Activated CD8-positive, alpha-beta T cell treated with anti-CD3 and anti-CD28 coated beads for 36 hours (primary cell): ENCODE measurements around the gene RAET1E. TPM values are rescaled to one million over a fixed set of nuclear protein-coding genes. Genes with fewer than 3 reads are reported as not detected.
"Not testable (repeated sequence)": the region's sequence is repeated elsewhere in the genome, so short reads cannot be mapped to it uniquely, and the experiment has no call there.

Source experiments
- ATAC-seq: fragments of 200-7000 bp; cut with Tn5 transposase; one replicate; pipeline ENCODE4 v1.10.0; 2021; ENCODE audit warnings: mild to moderate bottlenecking, moderate library complexity
- CTCF ChIA-PET: fragments of 350-600 bp; sonication (Branson Sonifier 250); formaldehyde crosslinking; loops from one replicate; lab custom pipeline; 2021; ENCODE audit warnings: antibody characterized with exemption; lab: Charles Lee
- POLR2A ChIA-PET: fragments of 350-600 bp; sonication (Branson Sonifier 250); formaldehyde crosslinking; loops from one replicate; lab custom pipeline; 2021; ENCODE audit warnings: antibody characterized with exemption; lab: Charles Lee
- DNase-seq: peaks from one replicate; pipeline ENCODE4 v3.0.0-alpha.2; 2020
- H3K27ac Mint-ChIP-seq: one replicate; pipeline ENCODE4 v1.8.0; 2021; ENCODE audit warnings: mild to moderate bottlenecking, mixed read lengths
- H3K27me3 Mint-ChIP-seq: one replicate; pipeline ENCODE4 v1.8.0; 2021; ENCODE audit warnings: mixed read lengths
- H3K36me3 Mint-ChIP-seq: one replicate; pipeline ENCODE4 v1.8.0; 2021; ENCODE audit warnings: low read depth, mixed read lengths
- H3K4me1 Mint-ChIP-seq: one replicate; pipeline ENCODE4 v1.8.0; 2021; ENCODE audit warnings: low read depth, mixed read lengths
- H3K4me3 Mint-ChIP-seq: one replicate; pipeline ENCODE4 v1.8.0; 2021; ENCODE audit warnings: mild to moderate bottlenecking, moderate library complexity, mixed read lengths
- H3K9me3 Mint-ChIP-seq: one replicate; pipeline ENCODE4 v1.8.0; 2021; ENCODE audit warnings: mixed read lengths
- intact Hi-C: fragments of 100-400 bp; cut with micrococcal nuclease; formaldehyde crosslinking; loops from one replicate; pipeline ENCODE4 v1.10.0; 2022
- total RNA-seq, 2 experiments: library from RNA; stranded (reverse); gene quantifications; one replicate each; pipeline ENCODE4 v1.2.3, GENCODE V29; 2021
- TF ChIP-seq, protein P1 (sequence below): fragments of 200-600 bp; IDR thresholded peaks from one replicate; pipeline ENCODE4 v1.8.0; 2022; ENCODE audit warnings: antibody characterized with exemption, mild to moderate bottlenecking

The RAET1E gene, protein sequence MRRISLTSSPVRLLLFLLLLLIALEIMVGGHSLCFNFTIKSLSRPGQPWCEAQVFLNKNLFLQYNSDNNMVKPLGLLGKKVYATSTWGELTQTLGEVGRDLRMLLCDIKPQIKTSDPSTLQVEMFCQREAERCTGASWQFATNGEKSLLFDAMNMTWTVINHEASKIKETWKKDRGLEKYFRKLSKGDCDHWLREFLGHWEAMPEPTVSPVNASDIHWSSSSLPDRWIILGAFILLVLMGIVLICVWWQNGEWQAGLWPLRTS
- total RNA-seq, result not detected

DNA sequence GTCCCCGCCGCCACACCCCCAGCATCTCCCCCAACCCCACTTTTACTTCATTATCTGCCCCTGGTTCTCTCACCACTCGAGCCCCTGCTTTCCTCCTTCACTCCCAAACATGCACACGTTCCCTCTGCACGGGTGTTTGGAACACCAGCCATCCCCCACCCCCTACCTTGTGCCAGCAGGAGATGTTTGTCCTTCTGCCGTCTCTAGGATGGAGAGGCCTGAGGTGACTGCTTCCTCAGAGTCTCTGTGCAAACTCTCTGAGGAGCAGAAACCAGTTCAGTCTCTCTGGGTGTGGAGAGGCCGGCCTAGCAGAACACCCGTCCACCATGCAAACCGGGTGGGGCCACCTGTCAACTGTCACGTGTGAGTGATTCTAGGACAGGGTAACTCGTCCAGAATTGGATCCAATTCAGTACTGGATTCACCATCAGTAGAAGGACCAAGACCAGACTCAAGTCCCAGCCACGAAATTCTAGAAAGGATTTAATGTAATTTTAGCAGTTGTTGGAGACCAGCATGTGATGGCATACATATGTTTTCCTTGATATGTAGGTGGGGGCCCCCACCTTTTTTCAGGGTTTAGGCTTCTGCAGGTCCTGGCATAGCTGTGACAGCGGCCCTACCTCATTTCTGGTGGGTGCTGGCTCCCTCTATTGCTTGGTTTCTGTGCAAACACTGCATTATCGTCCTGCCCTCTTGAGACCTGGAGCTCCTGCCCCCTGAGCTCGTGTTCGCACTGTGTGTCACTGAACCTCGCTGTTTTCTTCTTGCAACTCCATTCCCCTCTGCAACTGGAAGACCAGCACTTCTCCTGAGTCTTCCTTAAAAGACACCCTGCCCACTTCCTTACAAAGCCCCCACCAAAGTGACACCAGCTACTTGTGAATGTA lies at the start of gene RAET1E:
TSS of gene RAET1E (minus strand) at position 259 of the 890 bp plus-strand sequence. CDS start 7,212 bp downstream, outside the sequence.
- H3K4me3 Mint-ChIP-seq, result no peak within 1 kb of the TSS
- ChIA-PET POLR2A (no interaction called here), CTCF (interaction anchor here (1.0 kb wide), 1 partner anchor 58 kb away, joined by 3 read pairs; no protein-coding TSS in a partner anchor)
- intact Hi-C loops, result no loop called here
- ATAC-seq (no peak), DNase-seq (no peak)
- H3K4me1 Mint-ChIP-seq, result peaks cover 12% of the 10 kb centered on the region
- H3K27me3 Mint-ChIP-seq, result peaks cover 7% of the 10 kb centered on the region
- TF ChIP-seq, protein P1, sequence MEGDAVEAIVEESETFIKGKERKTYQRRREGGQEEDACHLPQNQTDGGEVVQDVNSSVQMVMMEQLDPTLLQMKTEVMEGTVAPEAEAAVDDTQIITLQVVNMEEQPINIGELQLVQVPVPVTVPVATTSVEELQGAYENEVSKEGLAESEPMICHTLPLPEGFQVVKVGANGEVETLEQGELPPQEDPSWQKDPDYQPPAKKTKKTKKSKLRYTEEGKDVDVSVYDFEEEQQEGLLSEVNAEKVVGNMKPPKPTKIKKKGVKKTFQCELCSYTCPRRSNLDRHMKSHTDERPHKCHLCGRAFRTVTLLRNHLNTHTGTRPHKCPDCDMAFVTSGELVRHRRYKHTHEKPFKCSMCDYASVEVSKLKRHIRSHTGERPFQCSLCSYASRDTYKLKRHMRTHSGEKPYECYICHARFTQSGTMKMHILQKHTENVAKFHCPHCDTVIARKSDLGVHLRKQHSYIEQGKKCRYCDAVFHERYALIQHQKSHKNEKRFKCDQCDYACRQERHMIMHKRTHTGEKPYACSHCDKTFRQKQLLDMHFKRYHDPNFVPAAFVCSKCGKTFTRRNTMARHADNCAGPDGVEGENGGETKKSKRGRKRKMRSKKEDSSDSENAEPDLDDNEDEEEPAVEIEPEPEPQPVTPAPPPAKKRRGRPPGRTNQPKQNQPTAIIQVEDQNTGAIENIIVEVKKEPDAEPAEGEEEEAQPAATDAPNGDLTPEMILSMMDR, result no peak
- H3K36me3 Mint-ChIP-seq, result no peaks in the 10 kb centered on the region
- H3K27ac Mint-ChIP-seq, result no peak within 1 kb of the TSS
- no peaks in the 10 kb centered on the region for H3K9me3 Mint-ChIP-seq

DNA sequence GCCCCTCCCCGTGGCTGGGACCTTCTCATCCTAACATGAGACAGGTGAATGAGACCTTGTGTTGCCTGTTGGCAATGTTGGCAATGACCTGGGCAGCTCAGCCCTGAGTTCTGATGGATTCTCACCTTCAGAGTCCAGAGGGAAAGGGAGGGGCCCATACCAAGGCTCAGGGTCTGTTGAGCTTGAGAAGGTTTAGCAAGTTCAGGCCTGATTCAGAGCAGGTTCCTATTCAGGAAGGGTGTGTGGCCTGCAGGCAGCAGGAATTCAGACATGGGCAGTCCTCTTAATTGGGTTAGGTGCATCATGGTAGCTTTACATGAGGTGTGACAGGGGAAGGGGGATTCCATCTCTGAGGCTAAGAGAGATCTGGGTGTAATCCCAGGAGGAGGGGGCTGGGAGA lies 49.6 kb upstream of the RAET1E start:
- ATAC-seq, H3K9me3 Mint-ChIP-seq, H3K27ac Mint-ChIP-seq, POLR2A ChIA-PET, intact Hi-C loops, H3K4me1 Mint-ChIP-seq, H3K36me3 Mint-ChIP-seq, H3K4me3 Mint-ChIP-seq, DNase-seq: not testable (repeated sequence)
- CTCF ChIA-PET, result interaction anchor here (2.7 kb wide), 1 partner anchor 69 kb away, joined by 5 read pairs; no protein-coding TSS in a partner anchor
- peaks cover 31% of the 10 kb centered on the region for H3K27me3 Mint-ChIP-seq

DNA sequence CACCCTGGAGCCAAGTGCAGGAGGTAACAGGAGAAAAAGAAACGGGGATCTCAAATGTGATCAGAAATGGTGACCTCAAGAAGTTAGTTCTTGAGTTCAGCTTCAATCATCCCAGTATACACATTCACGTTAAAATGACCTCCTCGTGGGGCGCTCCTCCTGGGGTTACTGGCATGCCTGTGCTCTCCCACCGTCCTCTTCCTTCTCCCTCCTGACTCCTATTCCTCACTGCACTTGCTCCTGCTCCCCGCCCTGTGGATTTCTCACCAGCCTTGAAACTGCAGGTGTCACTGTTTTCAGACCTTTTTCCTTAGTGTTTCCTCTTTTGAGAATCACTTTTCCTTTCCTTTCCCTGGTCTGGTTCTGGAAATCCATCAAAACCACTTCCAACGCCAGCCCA lies 48.7 kb upstream of the RAET1E start:
- intact Hi-C loops, POLR2A ChIA-PET, H3K4me3 Mint-ChIP-seq, H3K9me3 Mint-ChIP-seq, DNase-seq, CTCF ChIA-PET, ATAC-seq, H3K4me1 Mint-ChIP-seq, H3K36me3 Mint-ChIP-seq, H3K27ac Mint-ChIP-seq: not testable (repeated sequence)
- H3K27me3 Mint-ChIP-seq, result peaks cover 29% of the 10 kb centered on the region

DNA sequence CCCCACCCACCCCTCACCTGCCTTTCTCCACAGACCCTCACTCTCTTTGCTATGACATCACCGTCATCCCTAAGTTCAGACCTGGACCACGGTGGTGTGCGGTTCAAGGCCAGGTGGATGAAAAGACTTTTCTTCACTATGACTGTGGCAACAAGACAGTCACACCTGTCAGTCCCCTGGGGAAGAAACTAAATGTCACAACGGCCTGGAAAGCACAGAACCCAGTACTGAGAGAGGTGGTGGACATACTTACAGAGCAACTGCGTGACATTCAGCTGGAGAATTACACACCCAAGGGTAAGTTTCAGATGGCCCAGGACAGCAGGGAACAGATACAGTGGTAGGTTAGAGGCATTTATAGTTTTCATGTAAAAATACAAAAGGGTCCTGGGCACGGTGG lies 47.4 kb upstream of the RAET1E start:
- H3K9me3 Mint-ChIP-seq, H3K4me3 Mint-ChIP-seq, H3K27ac Mint-ChIP-seq, DNase-seq, H3K4me1 Mint-ChIP-seq, CTCF ChIA-PET, ATAC-seq, intact Hi-C loops, H3K36me3 Mint-ChIP-seq, POLR2A ChIA-PET: not testable (repeated sequence)
- H3K27me3 Mint-ChIP-seq, result peaks cover 28% of the 10 kb centered on the region

DNA sequence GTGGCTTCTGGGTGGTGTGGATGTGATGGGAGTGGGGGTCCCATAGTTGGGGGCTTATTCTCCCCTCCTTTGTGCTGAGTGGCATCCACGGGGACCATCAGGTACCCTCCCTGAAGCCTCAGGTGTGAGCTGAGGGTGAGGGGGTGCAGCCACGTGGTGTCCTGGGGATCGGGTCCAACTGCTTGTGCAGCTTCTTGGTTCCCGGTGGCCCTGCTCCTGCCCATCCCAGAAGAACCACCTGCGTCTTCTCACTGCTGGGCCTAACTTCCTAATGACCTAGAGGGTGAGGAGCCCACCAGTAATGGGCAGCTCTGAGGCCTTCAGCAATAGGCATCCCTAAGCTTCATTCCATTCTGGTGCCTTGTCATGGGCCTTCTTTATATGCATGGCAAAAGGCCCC lies 45.4 kb upstream of the RAET1E start:
- H3K36me3 Mint-ChIP-seq, intact Hi-C loops, CTCF ChIA-PET, DNase-seq, H3K9me3 Mint-ChIP-seq, ATAC-seq, POLR2A ChIA-PET, H3K4me3 Mint-ChIP-seq, H3K27ac Mint-ChIP-seq: not testable (repeated sequence)
- Mint-ChIP-seq H3K4me1 (peaks cover 23% of the 10 kb centered on the region), H3K27me3 (peaks cover 33% of the 10 kb centered on the region)

DNA sequence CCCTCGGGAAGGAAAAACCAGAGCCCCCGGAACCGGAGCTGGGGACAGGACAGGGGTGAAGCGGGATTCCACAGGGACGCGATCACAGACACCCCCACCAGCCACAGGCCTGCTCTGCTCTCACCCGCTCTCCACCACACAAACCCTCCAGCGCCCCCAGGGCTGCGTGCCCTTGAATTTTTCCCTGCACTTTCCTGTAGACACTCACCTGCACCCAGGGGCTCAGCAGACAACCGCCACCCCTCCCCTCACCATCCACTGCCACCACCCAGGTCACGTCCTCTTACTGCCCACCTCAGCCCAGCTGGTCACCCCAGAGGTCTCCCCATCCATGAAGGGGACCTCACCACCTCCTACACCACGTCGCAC lies 44.5 kb upstream of the RAET1E start:
- ATAC-seq, result no peak
- peaks cover 25% of the 10 kb centered on the region for H3K4me1 Mint-ChIP-seq
- DNase-seq, result no peak
- H3K4me3 Mint-ChIP-seq, result peak overlapping the region; percentile 77
- no peaks in the 10 kb centered on the region for H3K36me3 Mint-ChIP-seq
- H3K27me3 Mint-ChIP-seq, result peaks cover 32% of the 10 kb centered on the region
- TF ChIP-seq, protein P1, result no peak
- intact Hi-C loops, result no loop called here
- H3K9me3 Mint-ChIP-seq, result no peaks in the 10 kb centered on the region
- CTCF ChIA-PET, result no interaction called here
- POLR2A ChIA-PET, result no interaction called here
- H3K27ac Mint-ChIP-seq, result no peak overlapping the region
